ENCODE results near the gene RAD21L1. TPM values are rescaled to one million over a fixed set of nuclear protein-coding genes. Genes with fewer than 3 reads are reported as not detected.
"Not testable (repeated sequence)": the region's sequence is repeated elsewhere in the genome, so short reads cannot be mapped to it uniquely, and the experiment has no call there.

Gene RAD21L1
- total RNA-seq, 1 donor from 2014 or later, result not detected

- Histone ChIP-seq H3K4me2 (no peak overlapping the region), H3K36me3 (no peaks in the 10 kb centered on the region), H3K4me1 (no peaks in the 10 kb centered on the region), H3F3A (ENCODE audit: low read depth) (no peaks in the 10 kb centered on the region), H3K9ac (no peak overlapping the region), H3K27ac (no peak overlapping the region), H3K27me3 (peaks cover 17% of the 10 kb centered on the region), H3K9me3 (ENCODE audit: low read depth) (no peaks in the 10 kb centered on the region), H3K4me3 (no peak overlapping the region), H3K79me2 (ENCODE audit: low read depth) (no peaks in the 10 kb centered on the region), H2AFZ (replicated peaks) (no peak overlapping the region), H4K20me1 (ENCODE audit: low read depth) (no peaks in the 10 kb centered on the region)
- H3K9me3 Mint-ChIP-seq, result no peaks in the 10 kb centered on the region
- TF ChIP-seq EZH2 (IDR thresholded peaks at IDR 0.05), result no peak
- no peak for DNase-seq (ENCODE audit: low spot score)
- no peak overlapping the region for H3K27ac Mint-ChIP-seq
- no peaks in the 10 kb centered on the region for H3K4me1 Mint-ChIP-seq
- H3K36me3 Mint-ChIP-seq, result no peaks in the 10 kb centered on the region
- no peak overlapping the region for H3K4me3 Mint-ChIP-seq
- peaks cover 4% of the 10 kb centered on the region for H3K27me3 Mint-ChIP-seq (ENCODE audit: insufficient read depth, low read depth)
These were observed 21.8 kb downstream of the RAD21L1 start for GRCh38 chr20:1247689-1248088.

GRCh38 chr20:1250282-1250681 is 24.4 kb downstream of the RAD21L1 start:
- H3K4me1 Mint-ChIP-seq; H2AFZ ChIP-seq (replicated peaks); H3K79me2 ChIP-seq (ENCODE audit: low read depth); H3K27ac Mint-ChIP-seq; H3K36me3 Mint-ChIP-seq; H3K9ac ChIP-seq; H3K4me3 Mint-ChIP-seq; H3K9me3 ChIP-seq (ENCODE audit: low read depth); H3F3A ChIP-seq (ENCODE audit: low read depth); H3K27me3 Mint-ChIP-seq (ENCODE audit: insufficient read depth, low read depth); H3K4me3 ChIP-seq; H3K9me3 Mint-ChIP-seq; H4K20me1 ChIP-seq (ENCODE audit: low read depth); H3K36me3 ChIP-seq; H3K4me1 ChIP-seq; DNase-seq (ENCODE audit: low spot score); H3K27ac ChIP-seq; H3K4me2 ChIP-seq: not testable (repeated sequence)
- H3K27me3 ChIP-seq, result peaks cover 14% of the 10 kb centered on the region

GRCh38 chr20:1252416-1252815 is 26.6 kb downstream of the RAD21L1 start:
- H3K27me3 ChIP-seq, result peaks cover 31% of the 10 kb centered on the region
- no peak overlapping the region for H3K27ac ChIP-seq
- H3K4me1 ChIP-seq, result no peaks in the 10 kb centered on the region
- H3F3A ChIP-seq (ENCODE audit: low read depth), result no peaks in the 10 kb centered on the region
- H4K20me1 ChIP-seq (ENCODE audit: low read depth), result no peaks in the 10 kb centered on the region
- no peaks in the 10 kb centered on the region for H3K9me3 Mint-ChIP-seq
- H3K27me3 Mint-ChIP-seq (ENCODE audit: insufficient read depth, low read depth), result peaks cover 7% of the 10 kb centered on the region
- H3K36me3 ChIP-seq, result no peaks in the 10 kb centered on the region
- H3K79me2 ChIP-seq (ENCODE audit: low read depth), result no peaks in the 10 kb centered on the region
- no peak overlapping the region for H3K4me3 ChIP-seq
- H3K36me3 Mint-ChIP-seq, result no peaks in the 10 kb centered on the region
- no peak overlapping the region for H3K27ac Mint-ChIP-seq
- no peak for DNase-seq (ENCODE audit: low spot score)
- peak overlapping the region; percentile 69 for H2AFZ ChIP-seq (replicated peaks)
- no peak for TF ChIP-seq EZH2phosphoT487 (IDR thresholded peaks at IDR 0.05)
- TF ChIP-seq EZH2 (IDR thresholded peaks at IDR 0.05), result no peak
- no peak for TF ChIP-seq CTCF (IDR thresholded peaks at IDR 0.05)
- H3K4me1 Mint-ChIP-seq, result no peaks in the 10 kb centered on the region
- H3K9me3 ChIP-seq (ENCODE audit: low read depth), result peaks cover 4% of the 10 kb centered on the region
- no peak overlapping the region for H3K9ac ChIP-seq
- H3K4me2 ChIP-seq, result no peak overlapping the region
- H3K4me3 Mint-ChIP-seq, result no peak overlapping the region

- H3K4me2 ChIP-seq, result no peak overlapping the region
- H3K79me2 ChIP-seq (ENCODE audit: low read depth), result no peaks in the 10 kb centered on the region
- Mint-ChIP-seq H3K27me3 (ENCODE audit: insufficient read depth, low read depth) (peaks cover 7% of the 10 kb centered on the region), H3K36me3 (no peaks in the 10 kb centered on the region), H3K4me3 (no peak overlapping the region), H3K4me1 (no peaks in the 10 kb centered on the region), H3K9me3 (no peaks in the 10 kb centered on the region), H3K27ac (no peak overlapping the region)
- TF ChIP-seq CTCF (IDR thresholded peaks at IDR 0.05) (no peak), EZH2phosphoT487 (IDR thresholded peaks at IDR 0.05) (no peak), EZH2 (IDR thresholded peaks at IDR 0.05) (no peak)
- H3K9me3 ChIP-seq (ENCODE audit: low read depth), result peaks cover 4% of the 10 kb centered on the region
- peaks cover 46% of the 10 kb centered on the region for H3K27me3 ChIP-seq
- H3K36me3 ChIP-seq, result no peaks in the 10 kb centered on the region
- H3K4me3 ChIP-seq, result no peak overlapping the region
- no peaks in the 10 kb centered on the region for H3F3A ChIP-seq (ENCODE audit: low read depth)
- H3K27ac ChIP-seq, result no peak overlapping the region
- H2AFZ ChIP-seq (replicated peaks), result no peak overlapping the region
- DNase-seq (ENCODE audit: low spot score), result no peak
- H4K20me1 ChIP-seq (ENCODE audit: low read depth), result no peaks in the 10 kb centered on the region
- H3K4me1 ChIP-seq, result no peaks in the 10 kb centered on the region
- H3K9ac ChIP-seq, result no peak overlapping the region
These were observed 28.4 kb downstream of the RAD21L1 start for GRCh38 chr20:1254254-1254653.
